ENCODE data around the gene ARIH2. TPM values are rescaled to one million over a fixed set of nuclear protein-coding genes. Genes with fewer than 3 reads are reported as not detected.

Gene ARIH2
- total and polyA plus RNA-seq, 2 donors (not counting 3 experiments of a cell fraction or from before 2014, with no cell fraction given), result 59.7 to 85.5 TPM

DNA sequence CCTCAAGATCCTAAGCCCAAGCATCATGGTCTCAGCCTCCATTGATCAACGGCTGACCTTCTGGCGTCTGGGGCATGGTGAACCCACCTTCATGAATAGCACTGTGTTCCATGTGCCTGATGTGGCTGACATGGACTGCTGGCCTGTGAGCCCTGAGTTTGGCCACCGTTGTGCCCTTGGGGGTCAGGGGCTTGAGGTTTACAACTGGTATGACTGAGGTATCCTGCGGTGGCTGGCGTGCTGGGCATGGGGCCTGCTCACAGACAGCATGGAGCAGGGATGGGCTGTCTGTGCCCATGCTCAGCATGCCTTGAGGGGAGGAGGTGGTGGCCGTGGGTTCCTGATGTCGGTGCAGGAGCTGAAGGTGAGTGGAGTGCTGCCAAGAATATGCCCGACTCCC is 96.4 kb downstream of the ARIH2 start:
- no peak overlapping the region for H3K9ac ChIP-seq (replicated peaks; ENCODE audit: extremely low read depth, insufficient read depth, low read length)

More for the DNA sequence above, 96.4 kb downstream of the ARIH2 start:
- Histone ChIP-seq H3K4me2 (ENCODE audit: insufficient read depth, low read length) (no peak overlapping the region), H2AFZ (ENCODE audit: low read depth, low read length) (no peak overlapping the region), H4K20me1 (replicated peaks; ENCODE audit: control insufficient read depth, extremely low read depth, insufficient read depth, low read length) (no peaks in the 10 kb centered on the region), H3K9me3 (replicated peaks; ENCODE audit: control insufficient read depth, insufficient read depth, low read length) (no peaks in the 10 kb centered on the region), H3K27ac (ENCODE audit: insufficient read depth, low read depth, low read length) (no peak overlapping the region), H3K27me3 (ENCODE audit: control insufficient read depth in 2 of 2, insufficient read depth in 2 of 2, low read length in 2 of 2) (no peaks in the 10 kb centered on the region), H3K36me3 (ENCODE audit: control insufficient read depth in 2 of 2, extremely low read depth in 1 of 2, insufficient read depth in 2 of 2, low read length in 2 of 2) (peaks cover 5 to 51% of the 10 kb centered on the region in 2 experiments), H3K9me1 (replicated peaks; ENCODE audit: control insufficient read depth, extremely low read depth, insufficient read depth, low read length) (no peaks in the 10 kb centered on the region), H3K4me3 (replicated peaks in 1 of 3; ENCODE audit: insufficient read depth in 1 of 3, low read depth in 1 of 3, low read length in 3 of 3) (no peak overlapping the region), H3K79me2 (ENCODE audit: control insufficient read depth, insufficient read depth, low read length) (peaks cover 23% of the 10 kb centered on the region), H3K4me1 (ENCODE audit: control insufficient read depth, extremely low read depth, insufficient read depth, low read length) (peaks cover 18% of the 10 kb centered on the region)
- DNase-seq (ENCODE audit: low read depth, low spot score), result no peak
- dilution Hi-C loops (cut with MboI; ENCODE audit: extremely low pct_ligation_motif_present, low sequenced_read_pairs) (no loop called here), intact Hi-C loops (cut with micrococcal nuclease) (no loop called here)
- BruUV-seq (replicated peaks), result no TSS peak
- POLR2A ChIA-PET, result interaction anchor here (4.2 kb wide), 1 partner anchor 7 kb away, joined by 17 read pairs; the partner anchor contains the start of gene WDR6
- CTCF ChIA-PET, result interaction anchor here (12.8 kb wide), 1 partner anchor 27 kb away, joined by 254 read pairs; the partner anchor contains the start of gene P4HTM
- no peak for TF ChIP-seq CTCF (IDR thresholded peaks at IDR 0.05; ENCODE audit: extremely low read depth in 1 of 2, insufficient read depth in 1 of 2, low read depth in 1 of 2, low read length in 2 of 2)
- TF ChIP-seq FOS (IDR thresholded peaks at IDR 0.05; ENCODE audit: borderline replicate concordance, insufficient read depth, low read length), result no peak
- TF ChIP-seq, protein P1, sequence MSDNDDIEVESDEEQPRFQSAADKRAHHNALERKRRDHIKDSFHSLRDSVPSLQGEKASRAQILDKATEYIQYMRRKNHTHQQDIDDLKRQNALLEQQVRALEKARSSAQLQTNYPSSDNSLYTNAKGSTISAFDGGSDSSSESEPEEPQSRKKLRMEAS (IDR thresholded peaks at IDR 0.05; ENCODE audit: insufficient read depth, insufficient read length), result no peak
- no peak for TF ChIP-seq GATA2 (IDR thresholded peaks at IDR 0.05; ENCODE audit: insufficient read depth, insufficient read length, low read depth, low read length)
- TF ChIP-seq EZH2 (IDR thresholded peaks at IDR 0.05; ENCODE audit: borderline replicate concordance, low read depth, low read length, severe bottlenecking), result no peak
- no peak for TF ChIP-seq MYC (IDR thresholded peaks at IDR 0.05; ENCODE audit: low read depth, low read length)
- no peak for TF ChIP-seq POLR2A (IDR thresholded peaks at IDR 0.05; ENCODE audit: low read depth, low read length)
- no peak for TF ChIP-seq JUN (IDR thresholded peaks at IDR 0.05; ENCODE audit: borderline replicate concordance, insufficient read depth, insufficient read length, low read depth)
- TF ChIP-seq POLR2AphosphoS5 (IDR thresholded peaks at IDR 0.05; ENCODE audit: insufficient read depth, low read depth, low read length), result no peak
- no peak for FAIRE-seq

All from endothelial cell of umbilical vein (primary cell).